ENCODE measurements around the gene BPIFA2.

BPIFA2 gene

DNA sequence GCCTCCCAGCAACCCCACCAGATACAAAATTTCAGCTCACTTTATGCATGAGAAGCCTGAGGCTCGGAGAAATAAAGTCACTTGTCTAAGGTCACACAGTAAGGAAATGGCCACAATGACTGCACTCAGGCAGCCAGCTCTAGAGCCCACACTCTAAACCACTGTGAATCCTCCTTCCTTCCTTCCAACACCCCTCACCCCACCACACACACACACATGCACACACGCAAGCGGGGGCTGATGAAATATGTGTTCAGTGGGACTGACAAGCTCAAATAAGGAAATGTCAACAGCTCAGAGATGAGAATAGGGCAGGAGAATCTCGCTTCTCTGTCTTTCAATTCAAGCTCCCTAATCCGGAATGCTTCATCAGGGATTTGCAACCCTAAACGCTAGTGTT is 61.9 kb downstream of the BPIFA2 start:
- TF ChIP-seq, protein P1, sequence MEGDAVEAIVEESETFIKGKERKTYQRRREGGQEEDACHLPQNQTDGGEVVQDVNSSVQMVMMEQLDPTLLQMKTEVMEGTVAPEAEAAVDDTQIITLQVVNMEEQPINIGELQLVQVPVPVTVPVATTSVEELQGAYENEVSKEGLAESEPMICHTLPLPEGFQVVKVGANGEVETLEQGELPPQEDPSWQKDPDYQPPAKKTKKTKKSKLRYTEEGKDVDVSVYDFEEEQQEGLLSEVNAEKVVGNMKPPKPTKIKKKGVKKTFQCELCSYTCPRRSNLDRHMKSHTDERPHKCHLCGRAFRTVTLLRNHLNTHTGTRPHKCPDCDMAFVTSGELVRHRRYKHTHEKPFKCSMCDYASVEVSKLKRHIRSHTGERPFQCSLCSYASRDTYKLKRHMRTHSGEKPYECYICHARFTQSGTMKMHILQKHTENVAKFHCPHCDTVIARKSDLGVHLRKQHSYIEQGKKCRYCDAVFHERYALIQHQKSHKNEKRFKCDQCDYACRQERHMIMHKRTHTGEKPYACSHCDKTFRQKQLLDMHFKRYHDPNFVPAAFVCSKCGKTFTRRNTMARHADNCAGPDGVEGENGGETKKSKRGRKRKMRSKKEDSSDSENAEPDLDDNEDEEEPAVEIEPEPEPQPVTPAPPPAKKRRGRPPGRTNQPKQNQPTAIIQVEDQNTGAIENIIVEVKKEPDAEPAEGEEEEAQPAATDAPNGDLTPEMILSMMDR (IDR thresholded peaks at IDR 0.05; ENCODE audit: low read depth, low read length): no peak
- DNase-seq (ENCODE audit: low read depth, low spot score): no peak
- in situ Hi-C loops (cut with HindIII; ENCODE audit: low sequenced_read_pairs): no loop called here
- no peak overlapping the region for H3K4me3 ChIP-seq (ENCODE audit: low read depth, low read length)

Data from astrocyte of the spinal cord (primary cell).